Activated naive CD4-positive, alpha-beta T cell treated with anti-CD3 and anti-CD28 coated beads for 36 hours (primary cell): ENCODE measurements around the gene ATG13. TPM values are rescaled to one million over a fixed set of nuclear protein-coding genes. Genes with fewer than 3 reads are reported as not detected.
A peak's percentile ranks its signal among the peaks of the same experiment; 100 is the strongest.

ENCODE experiments used
- CTCF ChIA-PET: fragments of 350-600 bp; sonication (Branson Sonifier 250); formaldehyde crosslinking; loops from one replicate; lab custom pipeline; 2021; ENCODE audit warnings: antibody characterized with exemption; lab: Charles Lee
- DNase-seq: peaks from one replicate; pipeline ENCODE4 v3.0.0-alpha.2; 2020
- H3K27ac Mint-ChIP-seq: one replicate; pipeline ENCODE4 v1.8.0; 2021; ENCODE audit warnings: mild to moderate bottlenecking, mixed read lengths
- H3K27me3 Mint-ChIP-seq: one replicate; pipeline ENCODE4 v1.8.0; 2021; ENCODE audit warnings: low read depth, mixed read lengths
- H3K36me3 Mint-ChIP-seq: one replicate; pipeline ENCODE4 v1.8.0; 2021; ENCODE audit warnings: low read depth, mixed read lengths
- H3K4me1 Mint-ChIP-seq: one replicate; pipeline ENCODE4 v1.8.0; 2021; ENCODE audit warnings: low read depth, mixed read lengths
- H3K4me3 Mint-ChIP-seq: one replicate; pipeline ENCODE4 v1.8.0; 2021; ENCODE audit warnings: mild to moderate bottlenecking, moderate library complexity, mixed read lengths
- H3K9me3 Mint-ChIP-seq: one replicate; pipeline ENCODE4 v1.8.0; 2021; ENCODE audit warnings: mixed read lengths
- intact Hi-C: fragments of 100-400 bp; cut with micrococcal nuclease; formaldehyde crosslinking; loops from one replicate; pipeline ENCODE4 v1.15.1; 2023
- total RNA-seq, 2 experiments: library from RNA; stranded (reverse); gene quantifications; one replicate each; pipeline ENCODE4 v1.2.3, GENCODE V29; 2021

The ATG13 gene
- total RNA-seq, 2 experiments from 2014 or later = 54.7 to 55.6 TPM

DNA sequence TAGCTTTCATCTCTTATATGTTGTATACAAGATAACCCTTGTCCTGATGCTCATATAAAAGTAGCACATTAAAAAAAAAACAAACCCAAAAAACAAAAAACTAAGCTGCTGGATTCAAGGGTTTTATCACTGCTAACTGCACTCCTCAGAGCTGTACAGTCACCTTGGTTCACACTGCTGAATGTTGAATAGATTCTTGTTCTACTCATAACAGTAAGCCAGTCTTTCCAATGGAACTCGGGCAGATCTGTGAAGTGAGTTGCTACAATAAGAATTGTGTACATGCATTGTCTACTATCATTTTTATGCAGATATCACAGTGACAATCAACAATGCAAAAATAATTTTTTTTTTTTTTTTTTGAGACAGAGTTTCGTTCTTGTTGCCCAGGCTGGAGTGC lies 5.0 kb upstream of the ATG13 start:
- Mint-ChIP-seq H3K4me1 (peaks cover 14% of the 10 kb centered on the region), H3K9me3 (no peaks in the 10 kb centered on the region), H3K36me3 (no peaks in the 10 kb centered on the region), H3K27me3 (no peaks in the 10 kb centered on the region), H3K4me3 (no peak overlapping the region), H3K27ac (no peak overlapping the region)
- intact Hi-C loops = loop anchor here (10.0 kb wide), 2 partner anchors 488 to 768 kb away; partner anchors contain the start of genes CRY2 and PHF21A
- CTCF ChIA-PET = interaction anchor here (1.1 to 1.6 kb wide), 2 partner anchors 13 to 122 kb away, joined by 5 to 6 read pairs; no protein-coding TSS in a partner anchor
- DNase-seq = no peak

DNA sequence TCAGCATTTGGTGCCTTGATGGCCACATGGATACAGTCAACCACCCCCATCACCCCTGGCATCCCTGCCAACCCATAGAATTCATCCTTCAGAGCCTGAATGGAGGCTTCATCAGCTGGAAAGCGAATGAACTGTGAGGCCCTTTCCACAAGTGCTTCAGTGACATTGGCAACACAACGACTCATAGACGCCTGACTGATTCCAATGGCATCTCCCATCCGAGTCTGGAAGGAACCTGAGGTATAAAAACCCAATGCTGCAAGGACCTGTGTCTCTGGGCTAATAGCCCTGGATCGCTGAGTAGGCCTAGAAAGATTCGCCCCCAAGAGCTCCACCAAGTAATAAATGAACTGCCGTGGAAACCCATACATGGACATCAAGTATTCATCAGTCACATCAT lies 1.6 kb upstream of the ATG13 start:
- no peak overlapping the region for H3K27ac Mint-ChIP-seq
- H3K4me3 Mint-ChIP-seq = peak overlapping the region; percentile 89
- no peaks in the 10 kb centered on the region for H3K36me3 Mint-ChIP-seq
- CTCF ChIA-PET = interaction anchor here (0.9 to 1.3 kb wide), 5 partner anchors 8 to 289 kb away, joined by 3 to 5 read pairs (median 3); partner anchors contain the start of gene AMBRA1
- DNase-seq = no peak
- intact Hi-C loops = loop anchor here (2.0 to 10.0 kb wide), 5 partner anchors 78 to 771 kb away; partner anchors contain the start of genes CKAP5, CRY2 and PHF21A
- peaks cover 35% of the 10 kb centered on the region for H3K4me1 Mint-ChIP-seq
- no peaks in the 10 kb centered on the region for H3K27me3 Mint-ChIP-seq
- no peaks in the 10 kb centered on the region for H3K9me3 Mint-ChIP-seq

DNA sequence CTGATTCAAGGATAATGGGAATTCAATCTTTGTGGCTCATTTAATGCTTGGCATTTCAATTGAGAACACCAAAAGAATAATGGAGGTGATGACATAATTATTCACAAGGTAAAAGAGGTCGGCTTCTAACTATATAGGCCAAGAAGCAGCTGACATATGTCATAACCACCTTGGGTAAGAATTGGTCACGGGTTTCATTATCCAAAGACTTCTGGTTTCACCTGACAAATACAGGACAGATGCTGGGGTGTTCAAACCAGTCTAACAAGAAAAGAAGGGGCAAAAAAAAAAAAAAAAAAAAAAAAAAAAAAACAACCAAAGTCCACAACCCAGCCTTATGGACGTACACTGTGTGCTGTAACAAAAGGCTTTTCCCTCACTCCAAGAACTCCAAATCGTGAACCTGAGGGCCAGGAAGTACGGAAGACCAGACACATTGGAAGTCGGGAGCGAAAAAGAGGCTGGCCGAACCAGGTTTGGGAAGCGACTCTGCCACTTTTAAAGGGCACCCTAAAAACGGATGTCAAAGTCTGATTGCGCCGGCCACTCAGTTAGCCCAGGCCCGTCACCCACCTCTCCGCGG lies 711 bp upstream of the ATG13 start:
- H3K4me3 Mint-ChIP-seq = peak overlapping the region; percentile 89
- no peak for DNase-seq
- intact Hi-C loops = loop anchor here (1.0 to 10.0 kb wide), 15 partner anchors 22 to 772 kb away; partner anchors contain the start of genes AMBRA1, ARHGAP1, CKAP5 and CRY2
- H3K27me3 Mint-ChIP-seq = no peaks in the 10 kb centered on the region
- no peaks in the 10 kb centered on the region for H3K9me3 Mint-ChIP-seq
- peaks cover 39% of the 10 kb centered on the region for H3K4me1 Mint-ChIP-seq
- peak overlapping the region; percentile 99 for H3K27ac Mint-ChIP-seq
- CTCF ChIA-PET = interaction anchor here (0.7 to 2.6 kb wide), 9 partner anchors 23 to 394 kb away, joined by 3 to 16 read pairs (median 4); partner anchors contain the start of gene AMBRA1
- no peaks in the 10 kb centered on the region for H3K36me3 Mint-ChIP-seq

DNA sequence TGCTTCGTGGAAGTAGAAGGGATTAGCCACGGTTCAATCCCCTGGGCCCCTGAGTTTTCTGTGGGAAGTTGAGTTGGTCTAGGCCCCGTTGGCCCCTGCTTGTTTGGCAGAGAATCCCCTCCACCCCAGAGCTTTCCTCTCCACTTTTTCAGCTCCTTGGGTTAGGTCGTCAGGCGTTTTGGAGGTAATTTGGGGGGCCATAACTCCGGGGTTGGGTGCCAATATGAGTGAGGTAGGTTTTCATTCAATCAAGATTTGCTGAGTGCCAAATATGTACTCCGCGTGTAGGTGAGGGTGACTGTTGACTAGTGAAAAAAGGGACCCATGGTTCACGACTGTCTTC lies 590 bp downstream of the ATG13 start:
- CTCF ChIA-PET = interaction anchor here (0.6 to 2.6 kb wide), 19 partner anchors 11 to 373 kb away, joined by 3 to 16 read pairs (median 5); partner anchors contain the start of genes AMBRA1 and CSTPP1
- intact Hi-C loops = loop anchor here (1.0 to 10.0 kb wide), 15 partner anchors 24 to 773 kb away; partner anchors contain the start of genes AMBRA1, ARHGAP1, CKAP5 and CRY2
- peaks cover 43% of the 10 kb centered on the region for H3K4me1 Mint-ChIP-seq
- peaks cover 5% of the 10 kb centered on the region for H3K36me3 Mint-ChIP-seq
- H3K27ac Mint-ChIP-seq = peak overlapping the region; percentile 99
- no peaks in the 10 kb centered on the region for H3K27me3 Mint-ChIP-seq
- no peak for DNase-seq
- H3K4me3 Mint-ChIP-seq = peak overlapping the region; percentile 89
- H3K9me3 Mint-ChIP-seq = no peaks in the 10 kb centered on the region

DNA sequence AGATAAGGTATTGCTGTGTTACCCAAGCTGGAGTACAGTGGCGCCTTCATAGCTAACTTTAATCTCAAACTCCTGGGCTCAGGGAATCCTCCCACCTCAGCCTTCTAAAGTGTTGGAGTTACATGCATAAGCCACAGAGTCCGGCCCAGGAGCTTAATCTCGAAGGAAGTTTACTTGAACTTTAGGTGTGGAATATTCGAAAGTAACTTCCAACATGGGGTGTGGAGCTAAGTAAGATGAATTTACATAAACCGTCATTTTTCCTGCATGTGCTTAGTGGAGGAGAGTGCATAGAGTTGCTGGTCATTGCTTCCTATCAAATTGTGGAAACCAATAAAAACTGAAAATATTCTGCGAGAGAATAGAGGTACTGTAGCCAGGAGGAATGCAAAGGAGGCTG lies 1.5 kb downstream of the ATG13 start:
- Mint-ChIP-seq H3K9me3 (no peaks in the 10 kb centered on the region), H3K4me3 (no peak overlapping the region), H3K36me3 (peaks cover 5% of the 10 kb centered on the region), H3K4me1 (peaks cover 43% of the 10 kb centered on the region), H3K27me3 (no peaks in the 10 kb centered on the region), H3K27ac (no peak overlapping the region)
- CTCF ChIA-PET = interaction anchor here (0.6 to 2.6 kb wide), 17 partner anchors 11 to 318 kb away, joined by 3 to 16 read pairs (median 5); partner anchors contain the start of genes AMBRA1 and CSTPP1
- intact Hi-C loops = loop anchor here (5.0 to 10.0 kb wide), 3 partner anchors 82 to 774 kb away; partner anchors contain the start of genes CRY2 and PHF21A
- DNase-seq = no peak

DNA sequence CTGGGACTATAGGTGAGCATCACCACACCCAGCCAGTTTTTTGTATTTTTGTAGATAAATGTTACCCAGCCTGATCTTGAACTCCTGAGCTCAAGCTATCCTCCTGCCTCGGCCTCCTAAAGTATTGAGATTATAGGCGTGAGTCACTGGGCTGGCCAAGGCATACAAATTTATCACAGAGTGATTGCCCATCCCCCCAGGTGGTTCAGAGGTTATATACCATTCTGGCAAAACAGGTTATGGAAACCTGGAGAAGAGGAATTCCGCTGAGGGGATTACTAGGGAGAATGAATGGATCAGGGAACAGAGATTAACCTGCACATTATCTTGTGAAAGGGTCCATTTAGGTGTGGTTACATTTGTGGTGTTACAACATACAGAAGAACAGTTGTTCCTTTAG lies 8.1 kb downstream of the ATG13 start:
- intact Hi-C loops = no loop called here
- no peak overlapping the region for H3K27ac Mint-ChIP-seq
- CTCF ChIA-PET = interaction anchor here (0.6 kb wide), 1 partner anchor 291 kb away, joined by 3 read pairs; no protein-coding TSS in a partner anchor
- peaks cover 16% of the 10 kb centered on the region for H3K4me1 Mint-ChIP-seq
- H3K36me3 Mint-ChIP-seq = peaks cover 18% of the 10 kb centered on the region
- DNase-seq = no peak
- no peak overlapping the region for H3K4me3 Mint-ChIP-seq
- H3K27me3 Mint-ChIP-seq = no peaks in the 10 kb centered on the region
- H3K9me3 Mint-ChIP-seq = no peaks in the 10 kb centered on the region

DNA sequence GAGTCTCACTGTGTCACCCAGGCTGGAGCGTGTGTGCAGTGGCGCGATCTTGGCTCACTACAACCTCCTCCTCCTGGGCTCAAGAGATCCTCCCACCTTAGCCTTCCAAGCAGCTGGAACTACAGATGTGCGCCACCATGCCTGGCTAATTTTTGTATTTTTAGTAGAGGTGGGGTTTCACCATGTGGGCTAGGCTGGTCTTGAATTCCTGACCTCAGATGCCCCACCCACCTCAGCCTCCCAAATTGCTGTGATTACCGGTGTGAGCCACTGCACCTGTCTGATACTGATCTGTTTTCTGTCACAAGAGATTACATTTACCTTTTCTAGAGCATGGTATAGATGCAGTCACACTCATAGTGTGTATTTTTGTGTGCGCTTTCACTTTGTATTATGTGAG lies 11.6 kb downstream of the ATG13 start:
- intact Hi-C loops = no loop called here
- peaks cover 2% of the 10 kb centered on the region for H3K4me1 Mint-ChIP-seq
- DNase-seq = no peak
- no peaks in the 10 kb centered on the region for H3K27me3 Mint-ChIP-seq
- H3K36me3 Mint-ChIP-seq = peaks cover 21% of the 10 kb centered on the region
- H3K9me3 Mint-ChIP-seq = no peaks in the 10 kb centered on the region
- no peak overlapping the region for H3K4me3 Mint-ChIP-seq
- CTCF ChIA-PET = interaction anchor here (0.7 kb wide), 1 partner anchor 907 kb away, joined by 4 read pairs; no protein-coding TSS in a partner anchor
- H3K27ac Mint-ChIP-seq = no peak overlapping the region

DNA sequence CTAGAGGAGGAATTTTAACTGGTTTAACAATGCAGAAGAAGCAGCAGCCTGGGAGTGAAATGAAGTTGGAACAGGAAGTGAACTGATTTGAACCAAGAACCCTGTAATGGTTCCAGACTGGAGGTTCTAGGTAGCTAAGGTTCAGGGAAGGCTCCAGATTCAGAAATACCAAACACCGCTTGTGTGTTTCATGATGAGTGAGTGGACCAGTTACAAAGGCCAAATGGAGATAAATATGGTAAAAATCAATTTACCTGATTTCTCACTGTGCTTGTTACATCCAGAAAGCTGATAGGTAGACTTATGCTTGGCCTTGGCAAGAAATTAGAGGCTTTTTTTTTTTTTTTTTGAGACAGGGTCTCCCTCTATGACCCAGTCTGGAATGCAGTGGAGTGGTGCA lies 12.9 kb downstream of the ATG13 start:
- DNase-seq = no peak
- Mint-ChIP-seq H3K9me3 (no peaks in the 10 kb centered on the region), H3K27me3 (no peaks in the 10 kb centered on the region), H3K36me3 (peaks cover 18% of the 10 kb centered on the region), H3K4me3 (no peak overlapping the region), H3K27ac (no peak overlapping the region), H3K4me1 (peaks cover 1% of the 10 kb centered on the region)
- intact Hi-C loops = no loop called here
- CTCF ChIA-PET = interaction anchor here (0.6 to 2.3 kb wide), 4 partner anchors 12 to 140 kb away, joined by 3 to 6 read pairs (median 5); no protein-coding TSS in a partner anchor

DNA sequence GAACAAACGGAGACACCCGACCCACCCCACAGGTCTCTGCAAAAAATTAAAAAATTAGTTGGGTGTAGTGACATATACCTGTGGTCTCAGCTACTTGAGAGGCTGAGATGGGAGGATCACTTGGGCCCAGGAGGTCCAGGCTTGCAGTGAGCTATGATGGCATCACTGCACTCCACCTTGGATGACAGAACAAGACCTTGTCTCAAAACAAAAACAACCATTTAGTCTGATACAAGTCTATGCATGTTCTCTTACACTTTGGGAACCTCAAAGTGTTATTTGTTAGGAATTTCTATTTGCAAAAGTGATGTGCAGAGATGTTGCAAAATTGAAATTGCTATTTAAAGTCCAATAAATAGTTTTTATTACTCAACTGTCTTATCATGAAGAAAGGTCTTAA lies 14.3 kb downstream of the ATG13 start:
- peaks cover 12% of the 10 kb centered on the region for H3K36me3 Mint-ChIP-seq
- H3K27ac Mint-ChIP-seq = no peak overlapping the region
- H3K27me3 Mint-ChIP-seq = no peaks in the 10 kb centered on the region
- H3K9me3 Mint-ChIP-seq = no peaks in the 10 kb centered on the region
- no peak overlapping the region for H3K4me3 Mint-ChIP-seq
- no peaks in the 10 kb centered on the region for H3K4me1 Mint-ChIP-seq
- CTCF ChIA-PET = interaction anchor here (0.7 to 2.3 kb wide), 3 partner anchors 13 to 142 kb away, joined by 3 to 6 read pairs (median 5); no protein-coding TSS in a partner anchor
- no peak for DNase-seq
- intact Hi-C loops = no loop called here

DNA sequence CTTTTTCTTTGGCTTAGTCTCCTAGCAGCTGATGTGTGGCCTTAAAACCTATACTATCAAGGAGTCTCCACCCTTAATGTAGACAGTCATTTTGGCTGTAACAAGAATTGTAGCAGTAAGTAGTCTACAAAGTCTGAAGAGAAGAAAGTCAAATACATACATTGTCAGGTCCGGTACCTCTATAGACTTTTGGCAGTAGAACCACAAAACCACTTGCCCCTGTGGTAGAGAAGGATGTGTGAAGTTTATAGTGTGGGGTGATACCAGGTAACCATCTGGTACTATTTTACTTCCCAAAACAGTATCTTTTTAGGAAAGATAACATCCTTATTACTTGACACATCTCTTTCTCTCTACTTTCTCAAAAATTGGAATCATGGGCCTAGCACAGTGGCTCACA lies 15.1 kb downstream of the ATG13 start:
- Mint-ChIP-seq H3K27ac (no peak overlapping the region), H3K27me3 (no peaks in the 10 kb centered on the region), H3K4me1 (no peaks in the 10 kb centered on the region), H3K36me3 (peaks cover 11% of the 10 kb centered on the region), H3K9me3 (no peaks in the 10 kb centered on the region), H3K4me3 (no peak overlapping the region)
- intact Hi-C loops = no loop called here
- DNase-seq = no peak
- CTCF ChIA-PET = interaction anchor here (1.2 kb wide), 1 partner anchor 14 kb away, joined by 3 read pairs; no protein-coding TSS in a partner anchor

DNA sequence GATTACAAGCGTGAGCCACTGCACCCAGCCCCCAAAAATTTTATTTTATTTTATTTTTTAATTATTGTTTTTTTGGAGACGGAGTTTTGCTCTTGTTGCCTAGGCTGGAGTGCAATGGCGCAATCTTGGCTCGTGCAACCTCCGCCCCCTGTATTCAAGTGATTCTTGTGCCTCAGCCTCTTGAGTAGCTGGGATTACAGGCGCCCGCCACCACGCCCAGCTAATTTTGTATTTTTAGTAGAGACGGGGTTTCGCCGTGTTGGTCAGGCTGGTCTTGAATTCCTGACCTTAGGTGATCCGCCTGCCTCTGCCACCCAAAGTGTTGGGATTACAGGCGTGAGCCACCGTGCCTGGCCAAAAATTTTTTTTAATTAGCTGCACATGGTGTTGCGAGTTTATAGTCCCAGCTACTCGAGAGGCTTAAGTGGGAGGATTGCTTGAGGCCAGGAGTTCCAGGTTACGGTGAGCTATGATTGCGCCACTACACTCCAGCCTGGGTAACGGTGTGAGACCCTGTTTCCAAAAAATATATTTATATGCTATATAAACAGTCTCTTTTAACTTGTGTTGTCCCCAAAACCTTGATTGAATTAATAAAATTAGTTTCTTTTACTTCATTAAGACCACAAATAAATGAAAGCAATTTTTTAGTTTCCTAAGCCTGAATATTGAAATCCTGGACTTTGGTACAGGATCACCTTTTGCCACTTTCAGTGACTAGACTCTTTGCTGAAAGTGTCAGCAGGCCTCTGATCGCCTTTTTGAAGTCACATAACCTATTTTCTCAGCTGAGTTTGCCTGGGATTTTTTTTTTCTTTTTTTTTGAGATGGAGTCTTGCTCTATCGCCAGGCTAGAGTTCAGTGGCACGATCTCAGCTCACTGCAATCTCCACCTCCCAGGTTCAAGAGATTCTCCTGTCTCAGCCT lies 16.2 kb downstream of the ATG13 start:
- Mint-ChIP-seq H3K36me3 (peaks cover 13% of the 10 kb centered on the region), H3K4me3 (no peak overlapping the region), H3K4me1 (no peaks in the 10 kb centered on the region), H3K27ac (no peak overlapping the region), H3K9me3 (no peaks in the 10 kb centered on the region), H3K27me3 (no peaks in the 10 kb centered on the region)
- intact Hi-C loops = no loop called here
- CTCF ChIA-PET = interaction anchor here (0.6 to 1.2 kb wide), 4 partner anchors 15 to 241 kb away, joined by 3 to 5 read pairs (median 4); no protein-coding TSS in a partner anchor
- no peak for DNase-seq
